Aorta (tissue), 5 donors: ENCODE measurements around the gene STON2. TPM values are rescaled to one million over a fixed set of nuclear protein-coding genes. Genes with fewer than 3 reads are reported as not detected.

Source experiments
- ATAC-seq: fragments of 200-7000 bp; cut with Tn5 transposase; one replicate; pipeline ENCODE4 v1.9.1; 2022; ENCODE audit warnings: moderate library complexity; ENCODE audit not compliant: low FRiP score
- DNase-seq, 2 donors: peaks; one replicate each; pipeline ENCODE4 v3.0.0-alpha.2; 2020
- H3K27ac ChIP-seq, 2 donors: one replicate each; pipeline ENCODE4 v1.5.1; 2013; ENCODE audit warnings: low read length in 2 of 2, mild to moderate bottlenecking in 2 of 2, moderate library complexity in 2 of 2, control low read depth in 1 of 2, inconsistent platforms in 1 of 2, low read depth in 1 of 2
- H3K27me3 ChIP-seq, 2 donors: one replicate each; pipeline ENCODE4 v1.6.1; 2013; ENCODE audit warnings: control low read depth in 1 of 2, low read length in 1 of 2, mild to moderate bottlenecking in 1 of 2, moderate library complexity in 1 of 2; ENCODE audit not compliant: insufficient read depth in 2 of 2, control insufficient read depth in 1 of 2
- H3K36me3 ChIP-seq, 2 donors: one replicate each; pipeline ENCODE4 v1.6.1; 2013; ENCODE audit warnings: control low read depth in 1 of 2, low read length in 1 of 2, mild to moderate bottlenecking in 1 of 2; ENCODE audit not compliant: insufficient read depth in 2 of 2, control insufficient read depth in 1 of 2
- H3K4me1 ChIP-seq, 2 donors: one replicate each; pipeline ENCODE4 v1.6.1; 2013; ENCODE audit warnings: low read length in 2 of 2, control low read depth in 1 of 2, mild to moderate bottlenecking in 1 of 2, moderate library complexity in 1 of 2; ENCODE audit not compliant: insufficient read depth in 2 of 2, control insufficient read depth in 1 of 2
- H3K4me3 ChIP-seq, 2 donors: one replicate each; pipeline ENCODE4 v1.5.1; 2013; ENCODE audit warnings: low read length in 2 of 2, control low read depth in 1 of 2, mild to moderate bottlenecking in 1 of 2
- H3K9me3 ChIP-seq: one replicate; pipeline ENCODE4 v1.6.1; 2013; ENCODE audit warnings: mild to moderate bottlenecking, low read length; ENCODE audit not compliant: control insufficient read depth
- WGBS, 2 donors: extraction: QIAGEN DNeasy Blood & Tissue Kit; methylation state at CpG; one replicate each; pipeline ENCODE4 v1.1.7; 2013; 5-methylcytosine and 5-hydroxymethylcytosine counted together
- intact Hi-C, 2 donors: fragments of 100-400 bp; cut with DNase I; formaldehyde crosslinking; loops; one replicate each; pipeline versions ENCODE4 v1.14.2 to v1.15.0; 2022
- polyA plus RNA-seq, 2 donors: library from polyadenylated mRNA; stranded (reverse); fragments of 200-250 nt; gene quantifications; one replicate each; pipeline ENCODE4 v1.2.3, GENCODE V29; 2013
- total RNA-seq, 2 donors: library from RNA; stranded (reverse); fragmentation: NEBNext Ultra II Directional; extraction: Animal tissue kit (Norgen Biotek cat#: 25700); gene quantifications; one replicate each; pipeline ENCODE4 v1.2.1, GENCODE V29; 2021
- donor health status: healthy with polysubstance abuse.
- donor health status: Bipolar disorder and iron deficiency.
- donor health status: DM: no; HTN: no; CAD: no.
- donor health status: DM: no; HTN: no; CAD: no.
- donor health status: DM: yes; HTN: yes; CAD: no.

STON2 gene
- total and polyA plus RNA-seq, 4 donors, result 0.03 to 20.5 (median 6.3) TPM

DNA sequence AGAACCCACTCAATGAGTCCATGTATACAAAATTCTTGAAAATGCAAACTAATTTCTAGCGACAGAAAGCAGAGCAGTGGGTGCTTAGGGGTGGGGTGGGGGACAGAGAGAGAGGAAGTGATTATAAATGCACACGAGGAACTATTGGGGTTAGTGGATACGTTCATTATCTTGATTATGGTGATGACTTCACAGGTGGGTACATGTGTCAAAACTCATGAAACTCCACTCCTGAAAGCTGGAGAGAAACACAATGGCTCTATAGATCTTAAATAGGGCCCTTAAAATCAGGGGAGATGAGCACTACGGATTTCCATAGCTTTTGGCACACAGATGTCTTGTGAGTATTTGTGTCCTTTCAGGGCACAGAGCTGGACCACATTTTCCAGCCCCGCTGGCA is 59.9 kb downstream of the STON2 start:
- H3K27me3 ChIP-seq, result peaks cover 0 to 2% of the 10 kb centered on the region in 2 donors
- WGBS, 2 donors, result 89 to 91% methylated on average over 5 of the region's 5 CpGs
- ATAC-seq (no peak), DNase-seq (no peak)
- no peaks in the 10 kb centered on the region for H3K4me1 ChIP-seq
- intact Hi-C loops, result no loop called here
- no peak overlapping the region for H3K27ac ChIP-seq
- H3K36me3 ChIP-seq, result no peaks in the 10 kb centered on the region
- H3K9me3 ChIP-seq, result peaks cover 4% of the 10 kb centered on the region
- no peak overlapping the region for H3K4me3 ChIP-seq

GRCh38 chr14:81337073-81337472 is 63.1 kb downstream of the STON2 start:
- Histone ChIP-seq H3K9me3 (peaks cover 4% of the 10 kb centered on the region), H3K27ac (no peak overlapping the region), H3K4me1 (no peaks in the 10 kb centered on the region), H3K36me3 (no peaks in the 10 kb centered on the region), H3K27me3 (peaks cover 0 to 2% of the 10 kb centered on the region in 2 donors), H3K4me3 (no peak overlapping the region)
- 85 to 92% methylated on average over 4 of the region's 4 CpGs for WGBS, 2 donors
- intact Hi-C loops, result no loop called here
- ATAC-seq (no peak), DNase-seq (no peak)

DNA sequence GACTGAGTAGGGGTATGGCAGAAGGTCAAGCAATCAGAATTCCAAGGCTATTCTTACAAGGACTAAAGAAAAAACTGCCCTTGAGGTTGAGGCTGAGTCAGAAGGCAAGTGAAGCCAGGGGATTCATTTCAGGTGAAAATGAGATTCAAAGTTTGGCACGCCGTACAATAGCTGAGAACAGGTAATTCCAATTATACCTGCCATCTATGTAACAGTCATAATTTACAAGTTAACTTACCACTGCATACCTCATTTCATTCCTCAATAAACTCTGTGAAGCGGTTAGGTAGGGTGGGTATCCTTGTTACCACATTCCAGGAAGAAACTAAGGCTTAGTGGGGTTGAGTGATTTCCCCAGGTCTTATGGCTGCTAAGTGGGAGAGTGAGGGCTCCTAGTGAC is 64.1 kb downstream of the STON2 start:
- Histone ChIP-seq H3K36me3 (no peaks in the 10 kb centered on the region), H3K9me3 (peaks cover 4% of the 10 kb centered on the region), H3K27me3 (peaks cover 0 to 2% of the 10 kb centered on the region in 2 donors), H3K27ac (no peak overlapping the region), H3K4me1 (no peaks in the 10 kb centered on the region), H3K4me3 (no peak overlapping the region)
- no peak for DNase-seq
- WGBS, 2 donors, result 94% methylated on average over 3 of the region's 3 CpGs
- ATAC-seq, result no peak
- intact Hi-C loops, result no loop called here

DNA sequence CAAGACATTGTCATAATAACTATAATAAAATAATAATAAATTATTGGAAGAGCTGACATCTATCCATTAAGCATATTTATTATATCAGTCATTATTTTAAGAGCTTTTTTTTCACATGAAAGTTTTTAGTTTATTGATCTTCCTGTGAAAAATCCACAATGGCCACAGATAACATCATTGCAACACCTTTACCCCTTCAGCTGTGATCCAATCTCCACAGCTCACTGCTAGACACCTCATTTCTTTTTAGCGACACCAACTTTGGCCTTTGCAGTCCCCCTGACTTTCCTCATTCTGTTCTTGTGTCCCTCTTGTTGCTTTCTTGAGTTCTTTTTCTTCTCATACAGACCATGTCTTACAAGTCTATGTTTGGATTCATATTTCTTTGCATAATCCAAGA is 67.4 kb downstream of the STON2 start:
- no peaks in the 10 kb centered on the region for H3K4me1 ChIP-seq
- DNase-seq (no peak), ATAC-seq (no peak)
- intact Hi-C loops, result no loop called here
- peaks cover 0 to 2% of the 10 kb centered on the region in 2 donors for H3K27me3 ChIP-seq
- H3K4me3 ChIP-seq, result no peak overlapping the region
- H3K27ac ChIP-seq, result no peak overlapping the region
- 96 to 99% methylated on average over 1 of the region's 1 CpG for WGBS, 2 donors
- no peaks in the 10 kb centered on the region for H3K36me3 ChIP-seq
- H3K9me3 ChIP-seq, result peaks cover 13% of the 10 kb centered on the region

GRCh38 chr14:81331229-81332021 is 68.7 kb downstream of the STON2 start:
- H3K36me3 ChIP-seq, result no peaks in the 10 kb centered on the region
- DNase-seq, result no peak
- no peak for ATAC-seq
- intact Hi-C loops, result no loop called here
- H3K4me3 ChIP-seq, result no peak overlapping the region
- H3K9me3 ChIP-seq, result peaks cover 10% of the 10 kb centered on the region
- H3K27ac ChIP-seq, result no peak overlapping the region
- H3K4me1 ChIP-seq, result no peaks in the 10 kb centered on the region
- 53 to 56% methylated on average over 4 of the region's 4 CpGs for WGBS, 2 donors
- H3K27me3 ChIP-seq, result no peaks in the 10 kb centered on the region

- Histone ChIP-seq H3K36me3 (no peaks in the 10 kb centered on the region), H3K4me3 (no peak overlapping the region), H3K27me3 (no peaks in the 10 kb centered on the region), H3K9me3 (peaks cover 9% of the 10 kb centered on the region), H3K27ac (no peak overlapping the region), H3K4me1 (no peaks in the 10 kb centered on the region)
- intact Hi-C loops, result no loop called here
- ATAC-seq (no peak), DNase-seq (no peak)
- WGBS, 2 donors, result 69 to 73% methylated on average over 3 of the region's 3 CpGs
Measured at GRCh38 chr14:81330619-81331122, 69.5 kb downstream of the STON2 start.

- Histone ChIP-seq H3K27me3 (no peaks in the 10 kb centered on the region), H3K4me1 (no peaks in the 10 kb centered on the region), H3K4me3 (no peak overlapping the region), H3K36me3 (no peaks in the 10 kb centered on the region), H3K27ac (no peak overlapping the region), H3K9me3 (peaks cover 9% of the 10 kb centered on the region)
- 68 to 69% methylated on average over 9 of the region's 9 CpGs for WGBS, 2 donors
- intact Hi-C loops, result no loop called here
- DNase-seq, result no peak
- ATAC-seq, result no peak
Measured at GRCh38 chr14:81329640-81330381, 70.3 kb downstream of the STON2 start.

GRCh38 chr14:81326451-81326850 is 73.7 kb downstream of the STON2 start:
- no peak for ATAC-seq
- H3K27me3 ChIP-seq, result no peaks in the 10 kb centered on the region
- H3K4me1 ChIP-seq, result no peaks in the 10 kb centered on the region
- peaks cover 11% of the 10 kb centered on the region for H3K9me3 ChIP-seq
- no peak for DNase-seq
- intact Hi-C loops, result no loop called here
- no peaks in the 10 kb centered on the region for H3K36me3 ChIP-seq
- WGBS, 2 donors, result 80 to 84% methylated on average over 2 of the region's 2 CpGs
- no peak overlapping the region for H3K27ac ChIP-seq
- no peak overlapping the region for H3K4me3 ChIP-seq
